Measurements from ENCODE around the gene TPPP2. TPM values are rescaled to one million over a fixed set of nuclear protein-coding genes. Genes with fewer than 3 reads are reported as not detected.

Gene TPPP2
- total RNA-seq, 4 donors from 2014 or later = 0.71 TPM; not detected in 3

DNA sequence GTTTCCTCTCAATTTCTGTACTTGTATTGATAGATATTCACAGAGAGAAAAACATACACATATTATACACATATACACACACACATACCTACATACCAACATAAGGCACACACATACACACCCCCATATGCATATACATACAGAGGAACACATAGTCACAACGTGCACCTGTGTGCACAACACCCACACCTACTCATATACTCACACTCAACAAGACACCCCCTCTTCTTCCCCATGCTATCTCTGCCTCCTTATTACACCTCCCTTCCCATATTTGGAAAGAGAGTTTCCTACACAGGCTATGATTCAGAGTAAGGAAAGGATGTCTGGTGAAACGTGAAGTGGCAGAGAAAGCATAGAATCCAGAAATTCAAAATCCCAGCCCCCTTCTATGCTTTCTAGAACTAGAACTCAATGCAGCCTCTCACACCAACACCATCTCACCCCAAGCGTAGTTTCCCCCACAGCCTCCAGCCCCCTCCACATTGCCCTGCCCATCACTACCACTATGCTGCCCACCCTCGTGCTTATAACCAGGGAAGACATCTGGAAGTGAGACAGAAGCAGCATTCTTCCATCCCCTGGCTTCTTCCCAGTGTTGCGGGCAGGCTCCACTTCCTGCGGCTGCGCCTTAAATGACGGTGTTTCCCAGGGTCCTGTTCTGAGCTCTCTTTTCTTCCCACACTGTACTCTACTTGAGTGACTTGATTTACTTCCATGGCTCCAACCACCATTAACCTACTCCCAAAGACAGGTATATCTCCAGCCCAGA lies 30.0 kb downstream of the TPPP2 start:
- intact Hi-C loops (cut with DNase I; ENCODE audit: low total_unique reads) = no loop called here
- DNase-seq (ENCODE audit: low spot score in 2 of 2) = peak in 1 of 2 donors; percentile 13
- H3K4me3 ChIP-seq (ENCODE audit: low read depth, poor library complexity, severe bottlenecking) = no peak overlapping the region
- 62 to 63% methylated on average over 8 of the region's 8 CpGs for WGBS, 2 donors
- TF ChIP-seq POLR2A (IDR thresholded peaks at IDR 0.05) = no peak
- TF ChIP-seq, protein P1, sequence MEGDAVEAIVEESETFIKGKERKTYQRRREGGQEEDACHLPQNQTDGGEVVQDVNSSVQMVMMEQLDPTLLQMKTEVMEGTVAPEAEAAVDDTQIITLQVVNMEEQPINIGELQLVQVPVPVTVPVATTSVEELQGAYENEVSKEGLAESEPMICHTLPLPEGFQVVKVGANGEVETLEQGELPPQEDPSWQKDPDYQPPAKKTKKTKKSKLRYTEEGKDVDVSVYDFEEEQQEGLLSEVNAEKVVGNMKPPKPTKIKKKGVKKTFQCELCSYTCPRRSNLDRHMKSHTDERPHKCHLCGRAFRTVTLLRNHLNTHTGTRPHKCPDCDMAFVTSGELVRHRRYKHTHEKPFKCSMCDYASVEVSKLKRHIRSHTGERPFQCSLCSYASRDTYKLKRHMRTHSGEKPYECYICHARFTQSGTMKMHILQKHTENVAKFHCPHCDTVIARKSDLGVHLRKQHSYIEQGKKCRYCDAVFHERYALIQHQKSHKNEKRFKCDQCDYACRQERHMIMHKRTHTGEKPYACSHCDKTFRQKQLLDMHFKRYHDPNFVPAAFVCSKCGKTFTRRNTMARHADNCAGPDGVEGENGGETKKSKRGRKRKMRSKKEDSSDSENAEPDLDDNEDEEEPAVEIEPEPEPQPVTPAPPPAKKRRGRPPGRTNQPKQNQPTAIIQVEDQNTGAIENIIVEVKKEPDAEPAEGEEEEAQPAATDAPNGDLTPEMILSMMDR (IDR thresholded peaks at IDR 0.05) = no peak

- 74 to 80% methylated on average over 13 of the region's 13 CpGs for WGBS, 2 donors
- intact Hi-C loops (cut with DNase I; ENCODE audit: low total_unique reads) = no loop called here
- peak in 1 of 2 donors; percentile 10 for DNase-seq (ENCODE audit: low spot score in 2 of 2)
- TF ChIP-seq, protein P1 (IDR thresholded peaks at IDR 0.05) = no peak
- no peak for TF ChIP-seq POLR2A (IDR thresholded peaks at IDR 0.05)
- H3K4me3 ChIP-seq (ENCODE audit: low read depth, poor library complexity, severe bottlenecking) = no peak overlapping the region
These were observed 30.8 kb downstream of the TPPP2 start for GRCh38 chr14:21060614-21061346.

DNA sequence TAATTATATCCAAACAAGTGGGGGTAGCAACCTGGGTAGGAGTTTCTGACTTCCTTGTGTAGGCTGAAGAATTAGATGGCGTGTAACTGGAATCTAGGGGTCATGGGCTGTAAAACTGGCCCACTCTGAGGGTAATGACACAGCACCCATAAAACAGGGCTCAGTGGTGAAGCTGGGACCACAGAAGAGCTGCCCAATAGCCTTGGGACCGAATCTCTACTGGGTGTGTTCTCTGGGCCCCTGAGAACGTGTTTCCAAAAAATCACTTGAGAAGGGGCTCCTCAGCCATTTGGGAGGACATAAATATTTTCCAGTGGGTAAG lies 31.3 kb downstream of the TPPP2 start:
- no peak overlapping the region for H3K4me3 ChIP-seq (ENCODE audit: low read depth, poor library complexity, severe bottlenecking)
- no peak for DNase-seq (ENCODE audit: low spot score in 2 of 2)
- WGBS, 2 donors = 83 to 94% methylated on average over 3 of the region's 3 CpGs
- TF ChIP-seq, protein P1 (IDR thresholded peaks at IDR 0.05) = no peak
- TF ChIP-seq POLR2A (IDR thresholded peaks at IDR 0.05) = no peak
- intact Hi-C loops (cut with DNase I; ENCODE audit: low total_unique reads) = no loop called here

DNA sequence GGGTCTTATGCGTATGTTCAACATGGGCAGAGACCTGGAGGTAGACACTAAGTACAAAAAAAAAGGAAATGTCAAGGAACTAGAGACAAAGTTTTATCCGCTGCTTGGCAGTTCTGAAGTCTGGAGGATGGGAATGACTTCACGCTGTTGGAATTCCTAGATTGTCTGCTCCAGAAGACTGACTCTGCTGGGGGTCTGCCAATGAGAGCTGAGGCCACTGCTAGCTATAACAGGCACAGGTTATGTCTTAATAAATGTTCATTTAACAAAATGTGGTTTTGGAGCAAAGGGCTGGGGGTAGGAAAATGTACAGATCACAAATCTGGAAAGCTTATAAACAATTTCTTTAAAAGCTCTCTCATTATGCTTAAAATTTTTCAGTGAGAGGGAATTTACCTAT lies 33.5 kb downstream of the TPPP2 start:
- peak in 1 of 2 donors; percentile 80 for DNase-seq (ENCODE audit: low spot score in 2 of 2)
- H3K4me3 ChIP-seq (ENCODE audit: low read depth, poor library complexity, severe bottlenecking) = no peak overlapping the region
- intact Hi-C loops (cut with DNase I; ENCODE audit: low total_unique reads) = no loop called here
- WGBS, 2 donors = 34 to 52% methylated on average over 3 of the region's 3 CpGs
- TF ChIP-seq, protein P1 (IDR thresholded peaks at IDR 0.05) = no peak
- TF ChIP-seq POLR2A (IDR thresholded peaks at IDR 0.05) = no peak

DNA sequence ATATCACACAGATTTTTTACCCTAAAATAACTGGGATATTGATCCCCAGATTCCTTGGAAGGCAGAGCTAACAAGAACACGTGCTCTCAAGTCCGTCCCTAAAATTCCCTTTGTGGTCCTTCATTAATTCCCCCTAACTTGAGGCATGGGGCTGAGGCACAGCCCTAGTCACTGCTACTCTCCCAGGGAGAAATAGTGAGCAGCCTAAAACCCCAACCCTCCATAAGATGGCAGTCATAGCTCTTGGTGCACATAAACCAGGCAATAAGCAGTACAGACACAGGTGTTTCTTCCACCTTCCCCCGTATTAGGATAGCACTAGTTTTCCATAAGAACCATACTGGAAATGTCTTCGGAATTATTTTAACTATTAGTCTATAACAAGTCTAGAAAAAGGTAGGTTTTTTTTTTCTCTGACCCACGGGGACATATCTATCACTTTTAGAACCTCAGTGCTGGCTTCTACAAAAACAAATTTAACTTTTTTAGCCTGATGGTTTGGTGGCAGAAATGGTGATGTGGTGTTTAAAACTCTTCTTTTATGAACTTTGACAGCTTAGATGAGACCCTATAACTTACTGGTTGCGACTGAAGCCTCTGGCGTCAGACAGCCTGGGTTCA lies 37.0 kb downstream of the TPPP2 start:
- 70 to 71% methylated on average over 7 of the region's 7 CpGs for WGBS, 2 donors
- DNase-seq (ENCODE audit: low spot score in 2 of 2) = peak in 1 of 2 donors; percentile 37
- no peak overlapping the region for H3K4me3 ChIP-seq (ENCODE audit: low read depth, poor library complexity, severe bottlenecking)
- intact Hi-C loops (cut with DNase I; ENCODE audit: low total_unique reads) = no loop called here
- TF ChIP-seq, protein P1 (IDR thresholded peaks at IDR 0.05) = no peak
- no peak for TF ChIP-seq POLR2A (IDR thresholded peaks at IDR 0.05)
